ENCODE results near the gene MSGN1. TPM values are rescaled to one million over a fixed set of nuclear protein-coding genes. Genes with fewer than 3 reads are reported as not detected.

Gene MSGN1
- total RNA-seq, 2 experiments from 2014 or later, result not detected

- TF ChIP-seq, protein P1, sequence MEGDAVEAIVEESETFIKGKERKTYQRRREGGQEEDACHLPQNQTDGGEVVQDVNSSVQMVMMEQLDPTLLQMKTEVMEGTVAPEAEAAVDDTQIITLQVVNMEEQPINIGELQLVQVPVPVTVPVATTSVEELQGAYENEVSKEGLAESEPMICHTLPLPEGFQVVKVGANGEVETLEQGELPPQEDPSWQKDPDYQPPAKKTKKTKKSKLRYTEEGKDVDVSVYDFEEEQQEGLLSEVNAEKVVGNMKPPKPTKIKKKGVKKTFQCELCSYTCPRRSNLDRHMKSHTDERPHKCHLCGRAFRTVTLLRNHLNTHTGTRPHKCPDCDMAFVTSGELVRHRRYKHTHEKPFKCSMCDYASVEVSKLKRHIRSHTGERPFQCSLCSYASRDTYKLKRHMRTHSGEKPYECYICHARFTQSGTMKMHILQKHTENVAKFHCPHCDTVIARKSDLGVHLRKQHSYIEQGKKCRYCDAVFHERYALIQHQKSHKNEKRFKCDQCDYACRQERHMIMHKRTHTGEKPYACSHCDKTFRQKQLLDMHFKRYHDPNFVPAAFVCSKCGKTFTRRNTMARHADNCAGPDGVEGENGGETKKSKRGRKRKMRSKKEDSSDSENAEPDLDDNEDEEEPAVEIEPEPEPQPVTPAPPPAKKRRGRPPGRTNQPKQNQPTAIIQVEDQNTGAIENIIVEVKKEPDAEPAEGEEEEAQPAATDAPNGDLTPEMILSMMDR (conservative IDR thresholded peaks at IDR 0.05; ENCODE audit: low read length), result no peak
- no peak for TF ChIP-seq EZH2phosphoT487 (IDR thresholded peaks at IDR 0.05; ENCODE audit: borderline replicate concordance, low read depth, low read length)
- POLR2A ChIA-PET, result no interaction called here
- no peaks in the 10 kb centered on the region for H3K9me2 ChIP-seq (ENCODE audit: insufficient read depth, low read length)
- no peaks in the 10 kb centered on the region; the same call in 1 of the 2 replicates for H3K9me3 ChIP-seq (ENCODE audit: low read length)
- H4K20me1 ChIP-seq (ENCODE audit: insufficient read depth, low read length), result no peaks in the 10 kb centered on the region
- no peaks in the 10 kb centered on the region for H3K36me3 ChIP-seq (ENCODE audit: insufficient read depth, low read length)
- CTCF ChIA-PET (ENCODE audit: unreplicated experiment), result no interaction called here
- peaks cover 5% of the 10 kb centered on the region for H3K4me1 ChIP-seq (ENCODE audit: insufficient read depth, low read length, poor library complexity, severe bottlenecking)
- H2AFZ ChIP-seq (ENCODE audit: low read length), result no peak overlapping the region
- no peak overlapping the region for H3K27ac ChIP-seq (ENCODE audit: low read depth, low read length, poor library complexity, severe bottlenecking)
- no TSS peak for BruUV-seq (replicated peaks)
- intact Hi-C loops (cut with micrococcal nuclease; ENCODE audit: unreplicated experiment), result no loop called here
- no peak overlapping the region for H3K4me3 ChIP-seq (ENCODE audit: low read depth, low read length, poor library complexity, severe bottlenecking)
- no peak overlapping the region for H3K4me2 ChIP-seq (ENCODE audit: low read length)
- H3K79me2 ChIP-seq (ENCODE audit: insufficient read depth, low read depth, low read length), result no peaks in the 10 kb centered on the region
- DNase-seq (ENCODE audit: low spot score), result no peak
These were observed 11.5 kb downstream of the MSGN1 start for GRCh38 chr2:17827785-17828184.

DNA sequence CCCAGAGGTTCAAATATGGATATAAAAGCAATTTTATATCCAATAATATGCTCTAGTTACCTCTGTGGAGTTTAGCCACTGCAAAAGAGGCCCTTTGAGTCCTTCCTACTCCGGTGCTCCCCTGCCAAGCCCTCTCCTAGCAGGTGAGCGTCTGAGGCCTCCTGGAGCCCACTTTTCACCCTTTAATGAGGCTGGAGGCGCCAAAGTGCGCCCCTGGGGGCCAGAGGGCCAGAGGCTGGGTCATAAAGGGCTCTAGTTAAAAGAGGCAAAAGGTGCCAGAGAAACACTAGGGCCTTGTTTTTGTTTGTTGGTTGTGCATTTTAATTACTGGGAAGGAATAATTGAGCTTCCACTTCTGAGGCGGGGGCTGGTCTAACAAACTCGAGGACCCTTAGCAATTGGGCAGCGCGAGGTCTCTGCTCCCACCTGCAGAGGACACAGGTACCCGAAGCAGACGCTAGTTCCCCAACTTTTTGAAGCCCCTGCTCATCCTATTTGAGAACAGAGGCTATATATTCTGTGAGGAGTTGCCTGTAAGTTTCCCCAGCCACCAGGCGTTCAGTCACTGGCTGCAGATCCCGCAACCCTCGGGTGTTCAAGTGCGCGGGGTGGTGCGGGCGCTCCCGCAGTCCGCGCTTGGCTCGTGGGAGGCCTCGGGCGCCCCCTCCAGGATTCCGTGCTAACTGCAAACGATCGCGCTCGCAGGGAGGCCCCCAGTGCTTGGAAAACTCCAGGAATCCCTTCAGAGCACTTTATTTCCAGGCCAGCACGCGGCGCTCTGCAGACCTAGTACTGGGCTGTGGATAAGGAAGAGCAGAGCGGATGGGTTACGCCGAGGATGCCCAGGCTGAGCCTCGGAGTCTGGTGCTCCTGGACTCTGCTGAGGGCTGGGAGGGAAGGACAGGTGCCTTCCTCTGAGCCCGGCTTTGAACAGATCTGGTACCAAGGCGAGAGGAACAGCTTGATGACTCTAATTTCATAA lies 14.1 kb downstream of the MSGN1 start:
- Histone ChIP-seq H3K4me1 (ENCODE audit: insufficient read depth, low read length, poor library complexity, severe bottlenecking) (no peaks in the 10 kb centered on the region), H3K79me2 (ENCODE audit: insufficient read depth, low read depth, low read length) (no peaks in the 10 kb centered on the region), H3K9me3 (ENCODE audit: low read length) (no peaks in the 10 kb centered on the region; the same call in 1 of the 2 replicates), H4K20me1 (ENCODE audit: insufficient read depth, low read length) (no peaks in the 10 kb centered on the region), H3K27ac (ENCODE audit: low read depth, low read length, poor library complexity, severe bottlenecking) (no peak overlapping the region), H3K4me2 (ENCODE audit: low read length) (no peak overlapping the region), H3K9me2 (ENCODE audit: insufficient read depth, low read length) (no peaks in the 10 kb centered on the region), H3K36me3 (ENCODE audit: insufficient read depth, low read length) (no peaks in the 10 kb centered on the region), H3K4me3 (ENCODE audit: low read depth, low read length, poor library complexity, severe bottlenecking) (no peak overlapping the region), H2AFZ (ENCODE audit: low read length) (peak overlapping the region; percentile 2; the same call in 1 of the 2 replicates)
- intact Hi-C loops (cut with micrococcal nuclease; ENCODE audit: unreplicated experiment), result loop anchor here (5.0 to 10.0 kb wide), 2 partner anchors 113 to 356 kb away; no protein-coding TSS in a partner anchor
- POLR2A ChIA-PET, result no interaction called here
- DNase-seq (ENCODE audit: low spot score), result peak; percentile 8
- no TSS peak for BruUV-seq (replicated peaks)
- TF ChIP-seq, protein P1 (conservative IDR thresholded peaks at IDR 0.05; ENCODE audit: low read length), result peak; percentile 81
- no peak for TF ChIP-seq EZH2phosphoT487 (IDR thresholded peaks at IDR 0.05; ENCODE audit: borderline replicate concordance, low read depth, low read length)
- CTCF ChIA-PET (ENCODE audit: unreplicated experiment), result no interaction called here

DNA sequence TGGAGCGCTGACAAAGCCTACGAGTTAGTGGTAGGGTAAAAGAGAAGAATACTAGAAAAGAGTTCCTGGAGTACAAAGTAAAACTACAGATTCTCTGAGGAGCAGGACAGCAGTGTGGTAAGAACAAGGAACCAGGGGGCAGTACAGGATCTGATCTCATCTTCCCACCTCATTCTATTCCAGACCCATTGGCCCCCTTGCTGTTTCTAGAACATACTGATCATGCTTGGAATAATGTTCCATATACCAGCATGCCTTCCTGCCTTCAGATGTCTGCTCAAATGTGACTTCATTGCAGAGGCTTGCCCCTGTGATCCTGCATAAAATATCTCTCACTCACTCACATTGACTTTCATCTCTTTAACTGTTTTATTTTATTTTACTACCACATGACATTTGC lies 19.3 kb downstream of the MSGN1 start:
- TF ChIP-seq, protein P1 (conservative IDR thresholded peaks at IDR 0.05; ENCODE audit: low read length), result no peak
- TF ChIP-seq EZH2phosphoT487 (IDR thresholded peaks at IDR 0.05; ENCODE audit: borderline replicate concordance, low read depth, low read length), result no peak
- Histone ChIP-seq H3K36me3 (ENCODE audit: insufficient read depth, low read length) (no peaks in the 10 kb centered on the region), H3K79me2 (ENCODE audit: insufficient read depth, low read depth, low read length) (no peaks in the 10 kb centered on the region), H3K4me1 (ENCODE audit: insufficient read depth, low read length, poor library complexity, severe bottlenecking) (no peaks in the 10 kb centered on the region), H4K20me1 (ENCODE audit: insufficient read depth, low read length) (no peaks in the 10 kb centered on the region), H3K4me2 (ENCODE audit: low read length) (no peak overlapping the region), H2AFZ (ENCODE audit: low read length) (no peak overlapping the region), H3K27ac (ENCODE audit: low read depth, low read length, poor library complexity, severe bottlenecking) (no peak overlapping the region), H3K9me2 (ENCODE audit: insufficient read depth, low read length) (no peaks in the 10 kb centered on the region), H3K9me3 (ENCODE audit: low read length) (no peaks in the 10 kb centered on the region; the same call in 1 of the 2 replicates), H3K4me3 (ENCODE audit: low read depth, low read length, poor library complexity, severe bottlenecking) (no peak overlapping the region)
- CTCF ChIA-PET (ENCODE audit: unreplicated experiment), result no interaction called here
- no TSS peak for BruUV-seq (replicated peaks)
- DNase-seq (ENCODE audit: low spot score), result no peak
- POLR2A ChIA-PET, result no interaction called here
- intact Hi-C loops (cut with micrococcal nuclease; ENCODE audit: unreplicated experiment), result loop anchor here (10.0 kb wide), 1 partner anchor 361 kb away; no protein-coding TSS in a partner anchor

Data from OCI-LY7 (cell line).